NCI-H2196 (cell line): ENCODE data around the gene CD248.

Experiments used
- DNase-seq: peaks from one replicate; lab custom pipeline; 2025; ENCODE audit not compliant: unreplicated experiment; lab: John Stamatoyannopoulos, UW

Gene CD248

GRCh38 chr11:66289548-66290329, 27.1 kb downstream of the CD248 start:
- no peak for DNase-seq

- DNase-seq, result peak; percentile 98
Measured at GRCh38 chr11:66288671-66289547, 27.9 kb downstream of the CD248 start, which contains the start of gene YIF1A. TSS of gene YIF1A (minus strand) at chr11:66289143. CDS start at chr11:66288985, 158 bp downstream.

- no peak for DNase-seq
Measured at GRCh38 chr11:66287889-66288670, 28.8 kb downstream of the CD248 start.

- no peak for DNase-seq
Measured at GRCh38 chr11:66287211-66287888, 29.5 kb downstream of the CD248 start.

- no peak for DNase-seq
Measured at GRCh38 chr11:66286699-66287098, 30.1 kb downstream of the CD248 start.

- DNase-seq, result no peak
Measured at GRCh38 chr11:66285250-66285947, 31.4 kb downstream of the CD248 start.

GRCh38 chr11:66284526-66285078, 32.2 kb downstream of the CD248 start:
- no peak for DNase-seq

- no peak for DNase-seq
Measured at GRCh38 chr11:66283461-66284105, 33.3 kb downstream of the CD248 start.

- peak; percentile 99 for DNase-seq
Measured at GRCh38 chr11:66282468-66283455, 34.1 kb downstream of the CD248 start.

GRCh38 chr11:66281776-66282467, 34.9 kb downstream of the CD248 start:
- no peak for DNase-seq

- no peak for DNase-seq
Measured at GRCh38 chr11:66281001-66281400, 35.8 kb downstream of the CD248 start.

GRCh38 chr11:66280428-66280827, 36.4 kb downstream of the CD248 start:
- DNase-seq, result no peak

GRCh38 chr11:66279092-66279734, 37.6 kb downstream of the CD248 start:
- DNase-seq, result no peak

GRCh38 chr11:66278363-66279091, 38.3 kb downstream of the CD248 start:
- DNase-seq, result no peak

GRCh38 chr11:66277471-66278362, 39.1 kb downstream of the CD248 start, which contains the start of gene CNIH2:
TSS of gene CNIH2 (plus strand) at chr11:66278175. CDS start at chr11:66278457, 282 bp downstream.
- peak; percentile 68 for DNase-seq
